Adrenal gland (tissue), 12 donors: ENCODE measurements around the gene RARB. TPM values are rescaled to one million over a fixed set of nuclear protein-coding genes. Genes with fewer than 3 reads are reported as not detected.

Source experiments
- DNase-seq, 7 donors: peaks; one replicate each; pipeline ENCODE4 v3.0.0-alpha.2; 2019 to 2020
- H3K27ac ChIP-seq, 5 donors: fragments of 200-600 bp; sonication (generic) in 4 of 5; 1 replicate in 3 of 5; 2 replicates in 2 of 5; pipeline versions ENCODE4 v1.5.1 to v1.8.0; 2016 to 2020; ENCODE audit warnings: mild to moderate bottlenecking in 1 of 5
- H3K27me3 ChIP-seq: fragments of 200-600 bp; 2 replicates; pipeline ENCODE4 v1.8.0; 2021
- H3K36me3 ChIP-seq, 2 donors: fragments of 200-600 bp; replicated peaks in 1 of 2; 1 replicate in 1 of 2; 2 replicates in 1 of 2; pipeline versions ENCODE4 v1.5.1 to v1.8.0; 2018 to 2022
- H3K4me1 ChIP-seq, 2 donors: fragments of 200-600 bp; replicated peaks in 1 of 2; 1 replicate in 1 of 2; 2 replicates in 1 of 2; pipeline versions ENCODE4 v1.5.1 to v1.8.0; 2018 to 2021
- H3K4me3 ChIP-seq, 4 donors: fragments of 200-600 bp; sonication (generic) in 3 of 4; one replicate each; pipeline ENCODE4 v1.5.1; 2016 to 2018
- H3K9me3 ChIP-seq, 3 donors: fragments of 200-600 bp; sonication (generic) in 1 of 3; replicated peaks in 1 of 3; 1 replicate in 2 of 3; 2 replicates in 1 of 3; pipeline versions ENCODE4 v1.5.1 to v1.8.0; 2016 to 2021
- POLR2A ChIP-seq, 2 donors: fragments of 450-650 bp; IDR thresholded peaks; one replicate each; pipeline ENCODE4 v1.6.1; 2017; ENCODE audit warnings: antibody characterized with exemption in 2 of 2, mild to moderate bottlenecking in 2 of 2, moderate library complexity in 1 of 2
- WGBS, 4 donors: extraction: QIAGEN DNeasy Blood & Tissue Kit in 2 of 4; methylation state at CpG; one replicate each; pipeline versions ENCODE4 v1.1.5 to v1.1.7; 2013 to 2017; 5-methylcytosine and 5-hydroxymethylcytosine counted together
- intact Hi-C, 2 donors: fragments of 100-400 bp; cut with DNase I; formaldehyde crosslinking; loops; one replicate each; pipeline versions ENCODE4 v1.14.1 to v1.15.0; 2022 to 2023
- polyA plus RNA-seq, 3 donors: library from polyadenylated mRNA; stranded (reverse); fragments of 200-250 nt in 2 of 3; fragments of 350-450 nt in 1 of 3; fragmentation: Illumina TruSeq in 1 of 3; extraction: RNeasy Lipid Tissue Mini Kit (QIAGEN cat#74804) in 1 of 3; gene quantifications; one replicate each; pipeline ENCODE4 v1.2.3, GENCODE V29; 2013 to 2014
- total RNA-seq, 9 donors: library from RNA; depleted of rRNA in 4 of 9; stranded (reverse); fragments of >200 nt in 4 of 9; fragments of 120-200 nt in 1 of 9; fragmentation: NEBNext Ultra II Directional in 1 of 9; extraction: Animal tissue kit (Norgen Biotek cat#: 25700) in 1 of 9; gene quantifications; one replicate each; pipeline versions ENCODE4 v1.1.0 to v1.2.4, GENCODE V29; 2013 to 2023
- TF ChIP-seq, protein P1 (sequence below), 6 experiments: fragments of 450-650 bp in 4 of 6; fragments of 200-600 bp in 2 of 6; sonication (generic) in 1 of 6; IDR thresholded peaks; 1 replicate in 5 of 6; 2 replicates in 1 of 6; pipeline versions ENCODE4 v1.5.1 to v1.8.0; 2016 to 2021; ENCODE audit warnings: antibody characterized with exemption in 6 of 6, mild to moderate bottlenecking in 2 of 6, moderate library complexity in 1 of 6
- donor health status: healthy with polysubstance abuse.
- donor health status: Bipolar disorder and iron deficiency.
- donor health status: DM: yes; HTN: yes; CAD: no.
- donor health status: DM: no; HTN: no; CAD: no.
- donor health status: DM: no; HTN: no; CAD: no.
- donor health status: DM: yes; HTN: yes; CAD: no.

The RARB gene
- total and polyA plus RNA-seq, 12 donors, result 1.7 to 23.3 (median 9.7) TPM

DNA sequence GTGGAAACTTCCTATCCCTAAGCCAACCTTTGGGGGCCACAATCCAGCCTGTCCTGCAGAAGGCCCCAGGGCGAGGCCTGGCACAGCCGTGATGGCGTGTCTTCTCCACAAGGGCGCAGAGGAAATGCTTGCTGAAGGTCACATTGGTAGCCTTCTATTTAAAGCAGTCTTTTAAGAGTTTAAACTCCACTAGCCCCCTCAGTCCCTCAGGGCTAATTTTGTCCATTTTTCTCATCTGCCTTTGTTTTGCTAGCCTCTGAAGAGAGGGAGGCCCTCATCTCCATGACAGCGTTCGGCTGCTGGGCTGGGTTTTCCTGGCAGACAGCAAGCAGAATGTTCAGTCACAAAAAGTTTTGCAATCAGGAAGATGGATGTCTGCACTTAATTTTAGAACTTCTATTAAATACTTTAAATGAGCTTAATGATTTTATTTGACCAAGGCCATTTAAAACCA lies 40.8 kb downstream of the RARB start:
- H3K27ac ChIP-seq, result peak overlapping the region in 3 of 5 donors; percentile 13 to 76 (median 75)
- WGBS, 4 donors, result 36 to 50% (median 40%) methylated on average over 6 of the region's 6 CpGs
- H3K9me3 ChIP-seq, result no peaks in the 10 kb centered on the region
- peak; percentile 35 to 80 (median 62) for DNase-seq
- H3K4me3 ChIP-seq, result no peak overlapping the region
- H3K36me3 ChIP-seq, result no peaks in the 10 kb centered on the region
- intact Hi-C loops, result no loop called here
- TF ChIP-seq POLR2A (IDR thresholded peaks at IDR 0.05), result no peak
- TF ChIP-seq, protein P1, sequence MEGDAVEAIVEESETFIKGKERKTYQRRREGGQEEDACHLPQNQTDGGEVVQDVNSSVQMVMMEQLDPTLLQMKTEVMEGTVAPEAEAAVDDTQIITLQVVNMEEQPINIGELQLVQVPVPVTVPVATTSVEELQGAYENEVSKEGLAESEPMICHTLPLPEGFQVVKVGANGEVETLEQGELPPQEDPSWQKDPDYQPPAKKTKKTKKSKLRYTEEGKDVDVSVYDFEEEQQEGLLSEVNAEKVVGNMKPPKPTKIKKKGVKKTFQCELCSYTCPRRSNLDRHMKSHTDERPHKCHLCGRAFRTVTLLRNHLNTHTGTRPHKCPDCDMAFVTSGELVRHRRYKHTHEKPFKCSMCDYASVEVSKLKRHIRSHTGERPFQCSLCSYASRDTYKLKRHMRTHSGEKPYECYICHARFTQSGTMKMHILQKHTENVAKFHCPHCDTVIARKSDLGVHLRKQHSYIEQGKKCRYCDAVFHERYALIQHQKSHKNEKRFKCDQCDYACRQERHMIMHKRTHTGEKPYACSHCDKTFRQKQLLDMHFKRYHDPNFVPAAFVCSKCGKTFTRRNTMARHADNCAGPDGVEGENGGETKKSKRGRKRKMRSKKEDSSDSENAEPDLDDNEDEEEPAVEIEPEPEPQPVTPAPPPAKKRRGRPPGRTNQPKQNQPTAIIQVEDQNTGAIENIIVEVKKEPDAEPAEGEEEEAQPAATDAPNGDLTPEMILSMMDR (IDR thresholded peaks at IDR 0.05), result peak in 4 of 6 experiments; percentile 13 to 44 (median 30)
- H3K4me1 ChIP-seq, result peaks cover 7 to 36% of the 10 kb centered on the region in 2 donors
- no peaks in the 10 kb centered on the region for H3K27me3 ChIP-seq

DNA sequence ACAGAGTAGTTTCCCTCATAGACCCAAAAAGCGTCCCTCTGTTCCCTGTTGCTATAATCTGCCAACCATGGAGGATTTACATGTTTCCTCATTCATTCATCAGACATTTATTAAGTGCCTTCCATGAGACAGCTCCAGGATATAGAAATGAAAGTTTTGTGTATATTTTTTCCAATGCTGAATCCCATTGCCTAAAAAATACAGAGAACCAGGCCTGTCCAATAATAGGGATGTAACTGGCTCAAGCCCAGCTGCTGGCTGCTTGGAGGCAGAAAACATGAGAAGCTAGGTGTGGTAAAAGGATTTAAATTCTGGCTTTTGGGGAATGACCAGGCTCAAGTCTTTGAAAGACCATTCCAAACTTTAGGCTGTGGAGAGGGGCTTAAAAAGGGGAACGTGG lies 41.5 kb downstream of the RARB start:
- H3K4me1 ChIP-seq, result peaks cover 7 to 36% of the 10 kb centered on the region in 2 donors
- TF ChIP-seq POLR2A (IDR thresholded peaks at IDR 0.05), result no peak
- TF ChIP-seq, protein P1 (IDR thresholded peaks at IDR 0.05), result no peak
- H3K4me3 ChIP-seq, result no peak overlapping the region
- no peak for DNase-seq
- no peaks in the 10 kb centered on the region for H3K9me3 ChIP-seq
- H3K27me3 ChIP-seq, result no peaks in the 10 kb centered on the region
- 42 to 63% (median 61%) methylated on average over 2 of the region's 2 CpGs for WGBS, 4 donors
- intact Hi-C loops, result no loop called here
- H3K27ac ChIP-seq, result peak overlapping the region in 2 of 5 donors; percentile 67 to 75
- H3K36me3 ChIP-seq, result no peaks in the 10 kb centered on the region

DNA sequence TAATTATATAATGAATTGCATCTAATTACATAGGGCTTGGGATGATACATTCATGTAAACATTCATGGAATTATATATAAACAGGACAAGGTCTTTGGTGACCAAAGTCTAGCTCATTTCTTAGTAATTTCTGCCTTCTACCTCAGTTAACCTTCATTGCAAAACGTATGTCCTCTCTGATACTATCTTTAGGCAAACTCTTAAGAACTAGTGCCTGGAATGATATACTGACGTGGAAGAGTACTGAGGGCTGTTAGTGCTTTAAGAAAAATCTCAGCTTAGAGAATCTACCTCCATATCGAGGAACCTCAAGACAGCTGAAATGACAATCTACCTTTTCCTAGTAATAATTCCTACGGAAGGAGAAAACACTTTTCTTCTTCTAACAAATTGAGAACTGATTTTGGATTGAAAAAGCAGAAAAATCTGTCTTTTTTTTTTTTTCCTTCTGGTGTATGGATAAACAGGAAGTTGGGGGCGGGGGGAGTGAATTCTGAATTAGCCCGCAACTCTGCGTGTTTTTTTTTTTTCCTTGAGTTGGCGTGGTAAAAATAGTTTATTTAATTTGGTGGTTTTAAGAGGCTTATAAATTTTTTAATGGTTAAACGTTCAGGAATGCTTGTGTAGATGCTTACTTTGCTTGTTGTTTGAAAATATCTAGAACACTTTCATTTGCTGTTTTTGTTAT lies 43.2 kb downstream of the RARB start:
- H3K27me3 ChIP-seq, result no peaks in the 10 kb centered on the region
- H3K4me1 ChIP-seq, result peaks cover 7 to 36% of the 10 kb centered on the region in 2 donors
- WGBS, 4 donors, result 40 to 52% (median 47%) methylated on average over 9 of the region's 9 CpGs
- TF ChIP-seq, protein P1 (IDR thresholded peaks at IDR 0.05), result no peak
- no peak for TF ChIP-seq POLR2A (IDR thresholded peaks at IDR 0.05)
- H3K9me3 ChIP-seq, result no peaks in the 10 kb centered on the region
- no peaks in the 10 kb centered on the region for H3K36me3 ChIP-seq
- peak overlapping the region in 2 of 5 donors; percentile 23 to 75 for H3K27ac ChIP-seq
- no peak overlapping the region for H3K4me3 ChIP-seq
- DNase-seq, result no peak
- intact Hi-C loops, result no loop called here

DNA sequence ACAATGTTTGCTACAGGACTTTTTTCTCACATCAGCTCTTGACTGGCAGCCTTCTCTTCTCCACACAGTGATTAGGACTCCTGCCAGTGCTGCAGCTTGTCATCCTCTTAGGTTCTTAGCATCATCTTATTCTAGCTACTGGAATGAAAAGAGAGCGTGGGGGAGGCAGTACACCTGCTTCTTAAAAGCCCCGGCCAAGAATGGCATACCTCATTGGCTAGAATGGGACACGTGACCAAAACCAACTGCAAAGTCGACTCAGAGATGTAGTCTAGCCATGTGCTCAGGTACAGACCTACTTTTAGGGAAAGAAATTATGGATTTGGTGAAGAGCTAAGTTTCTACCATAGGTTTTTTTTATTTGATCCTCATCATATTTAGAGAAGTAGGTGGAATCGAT lies 44.1 kb downstream of the RARB start:
- no peak for DNase-seq
- intact Hi-C loops, result no loop called here
- H3K27ac ChIP-seq, result peak overlapping the region in 2 of 5 donors; percentile 32 to 75
- H3K36me3 ChIP-seq, result no peaks in the 10 kb centered on the region
- WGBS, 4 donors, result 86 to 92% (median 91%) methylated on average over 5 of the region's 5 CpGs
- H3K4me3 ChIP-seq, result no peak overlapping the region
- no peak for TF ChIP-seq POLR2A (IDR thresholded peaks at IDR 0.05)
- TF ChIP-seq, protein P1 (IDR thresholded peaks at IDR 0.05), result no peak
- H3K4me1 ChIP-seq, result peaks cover 7 to 36% of the 10 kb centered on the region in 2 donors
- H3K27me3 ChIP-seq, result no peaks in the 10 kb centered on the region
- no peaks in the 10 kb centered on the region for H3K9me3 ChIP-seq
